Amniotic stem cell (primary cell): ENCODE results near the gene KRT84.
A peak's percentile ranks its signal among the peaks of the same experiment; 100 is the strongest.

ENCODE experiments used
- DNase-seq: peaks from one replicate; lab custom pipeline; 2025; lab: John Stamatoyannopoulos, UW

The KRT84 gene

DNA sequence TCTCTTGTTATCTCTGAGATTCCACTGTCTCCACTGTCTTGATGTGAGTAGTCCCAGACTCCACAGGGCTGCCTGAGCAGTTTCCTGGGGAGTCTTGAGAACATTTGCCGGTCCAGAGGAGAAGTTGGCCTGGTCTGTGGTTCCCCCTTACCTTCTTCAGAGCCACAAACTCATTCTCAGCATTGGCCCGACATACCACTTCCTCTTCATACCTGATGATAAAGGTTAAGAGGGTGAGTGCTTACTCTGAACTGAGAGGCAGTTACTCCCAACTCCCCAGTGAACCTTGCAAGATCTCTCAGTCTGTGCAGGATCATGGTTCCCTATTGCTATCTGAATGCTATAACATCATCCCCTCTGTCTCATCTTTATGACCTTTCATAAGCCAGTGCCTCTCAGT lies 2.6 kb downstream of the KRT84 start:
- DNase-seq: no peak

DNA sequence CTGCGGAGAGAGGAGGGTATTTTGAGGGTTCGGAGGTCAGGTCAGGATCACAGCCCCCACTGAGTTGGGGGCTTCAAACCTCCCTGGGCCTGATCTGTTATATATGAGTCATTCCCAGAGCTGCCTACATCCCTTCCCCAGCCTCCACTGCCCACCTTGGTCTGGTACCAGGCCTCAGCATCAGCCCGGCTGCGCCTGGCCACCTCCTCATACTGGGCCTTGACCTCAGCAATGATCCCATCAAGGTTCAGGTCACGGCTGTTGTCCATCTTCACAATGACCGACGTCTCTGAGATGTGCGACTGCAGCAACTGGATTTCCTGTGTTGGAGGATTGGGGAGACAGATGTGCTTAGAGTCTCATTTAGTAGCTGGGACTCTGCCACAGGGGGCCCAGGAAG lies 4.2 kb downstream of the KRT84 start:
- DNase-seq: no peak

GRCh38 chr12:52380271-52380694 lies 5.2 kb downstream of the KRT84 start:
- DNase-seq: no peak

DNA sequence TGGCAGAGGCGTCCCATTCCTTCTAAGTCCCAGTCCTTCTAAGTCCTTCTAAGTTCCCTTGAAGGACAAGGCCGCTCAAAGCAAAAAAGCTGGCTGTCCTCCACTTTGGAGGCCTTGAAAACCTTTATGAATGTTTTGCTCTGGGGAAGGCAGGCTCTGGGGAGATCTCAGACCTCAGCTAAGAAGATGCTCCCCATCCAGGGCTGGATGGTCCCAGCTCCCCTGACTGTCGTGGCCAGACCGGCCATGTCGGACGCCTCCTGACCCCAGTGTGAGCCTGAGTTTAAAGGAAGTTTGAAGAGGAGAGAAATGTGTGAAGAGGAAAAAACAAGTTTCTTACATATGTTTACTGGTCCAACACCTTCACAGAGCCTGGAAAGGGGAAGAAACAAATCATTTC lies 5.9 kb downstream of the KRT84 start:
- DNase-seq: no peak

DNA sequence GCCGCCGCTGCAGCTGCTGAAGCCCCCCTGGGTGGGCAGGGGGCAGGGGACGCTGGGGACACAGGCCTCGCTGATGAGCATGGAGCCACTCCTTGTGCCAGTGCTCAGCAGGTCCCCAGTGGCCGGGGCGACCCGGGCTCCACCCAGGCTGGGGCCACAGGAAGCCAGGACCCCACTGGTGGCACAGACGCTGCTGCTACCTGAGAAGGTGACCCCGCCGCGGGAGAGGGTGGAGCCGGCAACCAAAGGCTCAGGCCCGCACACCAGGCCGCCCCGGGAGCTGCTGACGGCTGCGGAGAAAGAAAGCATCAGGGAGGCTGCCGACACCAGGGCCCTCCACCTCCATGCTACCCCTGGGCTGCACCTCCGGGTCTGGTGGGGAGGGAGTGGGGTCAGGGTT lies 7.4 kb downstream of the KRT84 start:
- no peak for DNase-seq

GRCh38 chr12:52377266-52377665 lies 8.2 kb downstream of the KRT84 start:
- no peak for DNase-seq

DNA sequence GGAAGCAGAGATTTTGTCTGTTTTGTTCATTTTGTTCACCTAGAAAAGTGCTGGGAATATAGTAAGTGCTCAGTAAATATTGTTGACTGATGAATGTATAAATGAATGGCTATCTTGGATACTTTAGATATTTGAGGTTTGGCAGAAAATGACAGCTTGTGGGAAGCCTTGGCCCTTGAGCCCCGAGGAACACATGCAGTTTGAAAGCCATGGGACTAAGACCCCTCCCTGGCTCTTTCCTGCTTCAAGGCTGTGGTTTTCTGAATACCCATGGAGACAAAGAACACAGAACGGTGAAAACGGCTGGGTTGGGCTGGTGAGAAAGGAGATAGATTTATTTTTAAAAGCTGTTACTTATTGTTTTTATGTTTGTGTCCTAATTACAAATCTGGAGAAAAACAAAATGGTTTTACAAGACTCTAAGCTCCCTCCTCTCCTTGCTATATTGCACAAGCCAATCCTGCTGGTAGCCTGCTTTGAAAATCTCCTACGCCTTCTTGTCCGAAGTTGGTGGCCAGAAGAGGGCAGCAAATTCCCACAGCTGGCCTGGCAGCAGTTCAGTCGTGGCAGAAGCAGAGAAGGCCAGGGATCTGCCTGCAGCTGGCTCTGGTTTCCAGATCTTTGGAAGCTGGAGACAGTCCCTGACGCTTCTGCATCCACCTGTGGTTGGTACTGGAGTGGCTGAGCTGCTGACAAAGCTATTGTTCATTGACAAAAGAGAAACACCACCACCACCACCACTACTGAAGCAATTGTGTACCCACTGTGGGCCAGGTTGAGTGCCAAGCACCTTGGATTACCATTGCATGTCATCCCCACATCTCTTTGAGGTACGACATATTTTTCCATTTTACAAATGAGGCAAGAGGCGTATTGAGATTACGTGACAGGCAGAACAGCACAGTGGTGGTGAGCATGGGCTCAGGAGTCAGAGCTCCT lies 13.0 kb downstream of the KRT84 start:
- DNase-seq: peak; percentile 84

DNA sequence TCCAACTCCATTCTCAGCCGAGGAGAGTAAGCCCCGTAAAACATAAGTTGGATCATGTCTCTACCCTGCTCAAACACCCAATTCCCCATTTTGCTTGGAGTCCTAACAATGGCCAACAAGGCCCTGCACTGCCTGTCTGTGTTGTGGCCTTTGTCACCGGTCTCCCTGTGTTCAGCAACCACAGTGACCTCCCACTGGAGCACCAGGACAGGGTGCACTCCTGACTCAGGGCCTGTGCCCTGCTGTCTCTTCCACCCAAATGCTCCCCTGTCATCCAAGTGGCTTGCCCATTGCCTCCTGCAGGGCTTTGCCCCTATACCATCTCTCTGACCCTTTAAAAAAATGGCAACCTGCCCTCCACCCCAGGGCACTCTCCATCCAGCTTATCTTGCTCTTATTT lies 13.7 kb downstream of the KRT84 start:
- no peak for DNase-seq

GRCh38 chr12:52370926-52371608 lies 14.4 kb downstream of the KRT84 start:
- DNase-seq: peak; percentile 23

GRCh38 chr12:52369809-52370208 lies 15.6 kb downstream of the KRT84 start:
- DNase-seq: no peak

- DNase-seq: no peak
These were observed 16.2 kb downstream of the KRT84 start for GRCh38 chr12:52369211-52369610.

- no peak for DNase-seq
These were observed 16.9 kb downstream of the KRT84 start for GRCh38 chr12:52368508-52368907.

- DNase-seq: no peak
These were observed 17.6 kb downstream of the KRT84 start for GRCh38 chr12:52367876-52368275.

DNA sequence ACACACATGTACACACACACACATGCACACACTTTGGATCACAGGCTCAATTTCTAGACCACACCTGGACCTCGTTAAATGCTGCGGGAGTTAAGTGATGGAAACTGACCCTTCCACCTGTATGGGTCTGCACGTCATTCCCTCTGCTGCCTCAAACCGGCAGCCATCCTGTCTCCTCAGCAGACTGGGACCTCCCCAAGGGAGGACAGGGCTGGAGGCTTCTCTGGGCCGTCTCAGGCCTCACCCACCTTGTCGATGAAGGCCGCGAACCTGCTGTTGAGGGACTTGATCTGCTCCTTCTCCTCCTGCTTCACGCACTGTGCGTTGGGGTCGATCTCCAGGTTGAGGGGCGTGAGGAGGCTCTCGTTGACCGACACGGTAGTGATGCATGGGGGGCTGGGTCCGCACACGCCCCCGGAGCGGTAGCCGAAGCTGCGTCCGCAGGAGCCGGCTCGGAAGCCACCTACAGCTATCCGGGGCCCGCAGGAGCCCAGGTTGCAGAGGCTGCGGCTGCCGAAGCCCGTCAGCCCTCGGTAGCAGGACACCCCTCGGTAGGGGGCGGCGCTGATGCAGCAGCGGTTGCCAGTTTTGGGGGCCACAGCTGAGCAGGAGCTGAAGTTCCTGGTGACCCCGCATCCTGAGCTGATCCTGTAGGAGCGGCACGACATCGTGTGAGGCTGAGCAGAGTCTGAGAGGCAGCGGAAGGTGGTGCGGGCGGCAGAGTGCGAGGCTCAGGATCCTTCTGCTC lies 18.5 kb downstream of the KRT84 start, which contains the start of gene KRT85:
Gene KRT85, minus strand, starts transcription at position 744 of the 748 bp plus-strand sequence. Its CDS starts 76 bp downstream, at position 668.
- no peak for DNase-seq

DNA sequence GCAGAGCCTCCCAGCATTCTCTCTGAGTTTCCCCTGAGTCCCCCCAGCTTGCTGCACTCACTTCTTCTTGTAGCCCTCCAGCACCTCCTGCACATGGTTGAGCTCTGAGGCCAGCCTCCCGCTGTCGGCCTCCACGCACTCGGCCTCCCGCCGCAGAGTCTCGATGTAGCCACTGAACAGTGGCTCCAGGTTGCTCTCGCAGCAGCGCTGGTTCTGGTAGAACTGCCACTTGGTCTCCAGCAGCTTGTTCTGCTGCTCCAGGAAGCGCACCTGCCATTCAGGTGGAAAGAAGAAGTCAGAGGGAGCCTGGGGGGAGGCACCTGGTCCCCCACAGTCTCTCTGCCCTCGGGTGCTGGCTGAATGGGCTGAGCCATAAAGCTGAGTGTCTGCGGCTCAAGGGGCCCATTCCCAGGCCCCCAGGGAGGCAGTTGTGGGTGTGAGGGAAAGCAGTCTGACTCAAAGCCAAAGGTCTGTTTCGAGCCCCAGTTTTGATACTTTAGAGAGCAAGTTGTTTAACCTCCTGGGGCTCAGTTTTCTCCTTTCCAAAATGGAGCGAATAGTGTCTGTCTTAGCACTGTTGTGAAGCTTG lies 20.5 kb downstream of the KRT84 start:
- DNase-seq: no peak

DNA sequence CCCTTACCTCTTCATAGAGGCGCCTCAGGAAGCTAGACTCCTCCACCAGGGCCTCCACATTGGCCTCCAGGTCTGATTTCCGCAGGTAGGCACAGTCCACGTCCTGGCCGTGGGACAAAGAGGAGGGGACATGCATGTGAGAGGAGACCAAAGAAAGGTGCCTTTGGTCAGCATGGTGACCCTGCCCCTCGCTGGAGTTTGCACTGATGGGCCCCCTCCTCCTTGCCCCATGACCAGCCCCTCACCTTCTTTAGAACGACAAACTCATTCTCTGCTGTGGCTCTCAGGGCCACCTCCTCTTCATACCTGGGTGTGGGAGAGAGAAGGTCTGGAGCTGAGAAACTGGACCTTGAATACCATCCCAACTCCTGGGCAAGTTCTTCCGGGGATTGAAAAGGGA lies 21.4 kb downstream of the KRT84 start:
- DNase-seq: no peak

- DNase-seq: no peak
These were observed 22.3 kb downstream of the KRT84 start for GRCh38 chr12:52363111-52363679.

DNA sequence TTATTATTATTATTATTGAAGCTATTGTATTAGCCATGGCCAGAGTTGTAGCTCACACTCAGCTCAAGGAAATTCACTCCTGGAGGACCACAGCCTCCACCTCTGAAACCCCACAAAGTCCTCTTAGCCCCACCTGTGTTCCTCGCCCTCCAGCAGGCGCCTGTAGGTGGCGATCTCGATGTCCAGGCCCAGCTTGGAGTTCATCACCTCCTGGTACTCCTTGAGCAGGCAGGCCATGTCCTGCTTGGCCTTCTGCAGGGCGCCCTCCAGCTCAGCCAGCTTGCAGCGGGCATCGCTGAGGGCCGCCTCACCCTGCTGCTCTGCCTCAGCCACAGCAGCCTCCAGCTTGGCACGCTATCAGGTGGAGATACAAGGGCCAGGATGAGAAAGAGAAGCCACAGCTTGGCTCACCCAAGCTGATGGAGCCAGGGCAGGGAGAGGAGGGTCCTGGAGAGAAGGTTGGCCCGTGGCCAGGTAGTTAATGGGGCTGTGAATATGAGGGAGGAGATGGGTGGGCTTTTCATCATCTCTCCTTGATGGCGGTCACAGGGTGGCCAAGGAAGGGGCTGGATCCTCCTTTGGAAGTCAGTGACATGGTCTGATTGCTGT lies 23.2 kb downstream of the KRT84 start:
- no peak for DNase-seq

DNA sequence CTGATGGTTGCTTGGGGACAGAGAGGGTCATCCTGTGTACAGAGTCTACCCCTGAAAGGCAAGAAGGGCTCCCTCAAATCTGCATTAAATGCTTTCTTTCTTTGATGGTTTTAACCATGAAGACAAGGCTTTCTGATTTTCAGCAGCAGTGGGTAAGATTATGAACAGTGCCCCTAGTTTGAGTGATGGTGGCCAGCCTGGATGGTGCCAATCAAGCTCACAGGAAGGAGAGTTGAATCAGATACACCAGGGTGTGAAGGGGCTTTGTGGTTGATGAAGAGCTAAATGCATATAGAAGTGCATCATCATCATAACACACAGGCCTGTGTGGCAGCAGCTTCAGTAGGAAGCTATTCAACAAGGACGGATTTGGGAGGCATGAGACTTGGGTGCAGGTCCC lies 23.9 kb downstream of the KRT84 start:
- DNase-seq: no peak

DNA sequence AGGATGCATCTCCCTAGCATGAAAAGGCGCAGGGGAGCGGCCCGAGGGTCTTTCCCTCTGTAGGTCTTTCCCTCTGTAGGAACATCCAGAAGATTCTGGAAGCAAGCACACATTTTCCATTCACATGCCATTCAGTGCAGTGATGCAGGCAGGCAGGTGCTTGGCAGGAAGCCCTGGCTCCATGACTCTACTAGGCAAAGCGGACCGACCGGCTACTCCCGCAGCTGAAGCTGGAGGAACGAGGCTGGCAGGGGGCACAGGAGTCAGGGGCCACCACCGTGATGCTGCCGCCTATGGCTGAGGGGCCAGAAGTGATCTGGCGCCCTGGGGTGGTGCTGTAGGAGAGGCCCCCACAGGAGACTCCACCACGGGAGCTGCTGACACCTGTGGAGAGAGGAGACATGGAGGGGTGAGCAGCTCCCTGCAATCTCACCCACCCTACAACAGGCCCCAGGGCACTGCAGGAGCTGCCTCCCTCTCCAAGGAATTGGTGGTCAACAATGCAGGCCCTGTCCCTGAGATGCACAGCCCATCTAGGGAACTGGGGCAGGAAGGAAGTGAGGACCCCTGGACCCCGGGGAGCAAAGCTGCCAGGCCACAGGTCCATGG lies 24.7 kb downstream of the KRT84 start:
- no peak for DNase-seq

GRCh38 chr12:52360106-52360662 lies 25.3 kb downstream of the KRT84 start:
- DNase-seq: no peak
